Measurements from ENCODE around the gene SLC7A6. TPM values are rescaled to one million over a fixed set of nuclear protein-coding genes. Genes with fewer than 3 reads are reported as not detected.
A peak's percentile ranks its signal among the peaks of the same experiment; 100 is the strongest.

Gene SLC7A6
- total and polyA plus RNA-seq, 10 of the 15 experiments (the other 5 are each of a cell fraction or from before 2014, with no cell fraction given) = 8.2 to 60.4 (median 28.6) TPM

- Histone ChIP-seq H3K4me2 (ENCODE audit: control insufficient read depth, insufficient read depth) (peak overlapping the region; percentile 45), H3K36me3 (ENCODE audit: control insufficient read depth in 2 of 2, insufficient read depth in 2 of 2, low read length in 1 of 2) (peaks cover 9 to 23% of the 10 kb centered on the region in 2 experiments; a peak in 3 of 4 replicates)
- no peak for TF ChIP-seq HDAC2 (IDR thresholded peaks at IDR 0.05)
- TF ChIP-seq CTCF (IDR thresholded peaks at IDR 0.05 in 2 of 3, conservative IDR thresholded peaks at IDR 0.05 in 1 of 3; ENCODE audit: control insufficient read depth in 2 of 3, extremely low read depth in 1 of 3, insufficient read depth in 1 of 3, low read depth in 3 of 3, low read length in 3 of 3) = no peak
- no peak for TF ChIP-seq PAX8 (IDR thresholded peaks at IDR 0.05)
- TF ChIP-seq KDM1A (IDR thresholded peaks at IDR 0.05; ENCODE audit: borderline replicate concordance) = no peak
- no peak for TF ChIP-seq ZNF207 (IDR thresholded peaks at IDR 0.05; ENCODE audit: borderline replicate concordance)
- no peak for TF ChIP-seq E4F1 (IDR thresholded peaks at IDR 0.05; ENCODE audit: borderline replicate concordance, partially characterized antibody)
- TF ChIP-seq ZZZ3 (IDR thresholded peaks at IDR 0.05; ENCODE audit: control insufficient read depth, insufficient read length, low read depth) = no peak
- TF ChIP-seq FOXK2 (IDR thresholded peaks at IDR 0.05) = no peak
- TF ChIP-seq EGR1 (IDR thresholded peaks at IDR 0.05; ENCODE audit: borderline replicate concordance in 1 of 2, low read depth in 2 of 2, low read length in 2 of 2) = no peak
- no peak for TF ChIP-seq ZNF592 (IDR thresholded peaks at IDR 0.05)
Measured at GRCh38 chr16:68272507-68273209, 8.3 kb downstream of the SLC7A6 start.

More at GRCh38 chr16:68272507-68273209, 8.3 kb downstream of the SLC7A6 start:
- Histone ChIP-seq H4K20me1 (ENCODE audit: control insufficient read depth, insufficient read depth) (no peaks in the 10 kb centered on the region), H3K27me3 (replicated peaks in 1 of 2; ENCODE audit: control insufficient read depth in 2 of 2, insufficient read depth in 2 of 2, low read length in 1 of 2) (no peaks in the 10 kb centered on the region), H3K9ac (ENCODE audit: control insufficient read depth, insufficient read depth, low read length) (no peak overlapping the region), H3K9me3 (replicated peaks; ENCODE audit: control insufficient read depth, insufficient read depth, low read length) (no peaks in the 10 kb centered on the region), H3K27ac (ENCODE audit: control insufficient read depth, insufficient read depth) (peak overlapping the region; percentile 41), H3K79me2 (ENCODE audit: control insufficient read depth, insufficient read depth, low read length) (peaks cover 66% of the 10 kb centered on the region), H3K4me3 (peak overlapping the region; percentile 51), H2AFZ (ENCODE audit: control insufficient read depth, low read depth, low read length) (no peak overlapping the region), H3K4me1 (ENCODE audit: control insufficient read depth, insufficient read depth, low read length) (peaks cover 47% of the 10 kb centered on the region)
- intact Hi-C loops (cut with micrococcal nuclease; ENCODE audit: unreplicated experiment) (no loop called here), in situ Hi-C loops (cut with MboI) (no loop called here)
- RAD21 ChIA-PET (ENCODE audit: unreplicated experiment) = interaction anchor here (1.1 to 2.5 kb wide), 9 partner anchors 9 to 57 kb away, joined by 3 to 15 read pairs (median 5); partner anchors contain the start of genes PRMT7, SLC7A6 and SLC7A6OS
- no TSS peak for BruUV-seq (replicated peaks)
- POLR2A ChIA-PET = interaction anchor here (1.0 to 12.2 kb wide), 6 partner anchors 9 to 97 kb away, joined by 3 to 177 read pairs (median 4); partner anchors contain the start of genes PRMT7 and SLC7A6OS
- FAIRE-seq = no peak
- CTCF ChIA-PET = interaction anchor here (0.7 to 2.5 kb wide), 8 partner anchors 9 to 56 kb away, joined by 3 to 12 read pairs (median 6); partner anchors contain the start of genes PRMT7, SLC7A6 and SLC7A6OS
- SMC1A ChIA-PET (ENCODE audit: uncharacterized antibody, unreplicated experiment) = interaction anchor here (0.9 to 18.5 kb wide), 7 partner anchors 4 to 189 kb away, joined by 3 to 253 read pairs (median 12); partner anchors contain the start of genes PRMT7, SLC7A6 and SLC7A6OS
- 98% methylated on average over 4 of the region's 4 CpGs for WGBS (ENCODE audit: insufficient coverage, insufficient replicate concordance, low lambda C conversion rate, missing lambda C conversion rate)
- peak; percentile 3; the same call in 2 of the 3 replicates for ATAC-seq
- DNase-seq (ENCODE audit: low read depth, low spot score) = no peak

Data from GM12878 (cell line).